ENCODE data around the gene ZMYND11.

The ZMYND11 gene

GRCh38 chr10:135132-135600 lies at the start of gene ZMYND11:
Gene ZMYND11, plus strand, starts transcription at chr10:135455. Its CDS starts 44,558 bp downstream, at chr10:180013.
- no peak; the same call in 1 of the 2 replicates for TF ChIP-seq CTCF (conservative IDR thresholded peaks at IDR 0.05)
- peak within 1 kb of the TSS; percentile 97 for H3K27ac ChIP-seq

- TF ChIP-seq CTCF (conservative IDR thresholded peaks at IDR 0.05) = no peak
- no peak overlapping the region for H3K27ac ChIP-seq
Observed at GRCh38 chr10:86031-86430, 49.2 kb upstream of the ZMYND11 start.

GRCh38 chr10:87177-88080 lies 47.8 kb upstream of the ZMYND11 start:
- no peak for TF ChIP-seq CTCF (conservative IDR thresholded peaks at IDR 0.05)
- H3K27ac ChIP-seq = no peak overlapping the region

- H3K27ac ChIP-seq = no peak overlapping the region
- no peak for TF ChIP-seq CTCF (conservative IDR thresholded peaks at IDR 0.05)
Observed at GRCh38 chr10:88253-88652, 47.0 kb upstream of the ZMYND11 start.

GRCh38 chr10:89248-89647 lies 46.0 kb upstream of the ZMYND11 start:
- no peak for TF ChIP-seq CTCF (conservative IDR thresholded peaks at IDR 0.05)

GRCh38 chr10:90161-90560 lies 45.1 kb upstream of the ZMYND11 start:
- peak overlapping the region; percentile 80 for H3K27ac ChIP-seq
- no peak for TF ChIP-seq CTCF (conservative IDR thresholded peaks at IDR 0.05)

More at GRCh38 chr10:89248-89647, 46.0 kb upstream of the ZMYND11 start:
- peak overlapping the region; percentile 80 for H3K27ac ChIP-seq

GRCh38 chr10:91313-91712 lies 43.9 kb upstream of the ZMYND11 start:
- TF ChIP-seq CTCF (conservative IDR thresholded peaks at IDR 0.05) = no peak
- peak overlapping the region; percentile 80 for H3K27ac ChIP-seq

Data from VCaP (cell line).